Smooth muscle cell of the brain vasculature (primary cell): ENCODE measurements around the gene STK25.
"Not testable (repeated sequence)": the region's sequence is repeated elsewhere in the genome, so short reads cannot be mapped to it uniquely, and the experiment has no call there.

Experiments used
- DNase-seq: peaks from one replicate; pipeline ENCODE4 v3.0.0-alpha.2; 2012; ENCODE audit warnings: low read depth, low spot score

STK25 gene

GRCh38 chr2:241539616-241540374, 31.4 kb upstream of the STK25 start:
- DNase-seq: no peak

GRCh38 chr2:241538838-241539615, 30.6 kb upstream of the STK25 start:
- DNase-seq: no peak

- no peak for DNase-seq
Measured at GRCh38 chr2:241535871-241536655, 27.7 kb upstream of the STK25 start.

GRCh38 chr2:241534701-241535375, 26.5 kb upstream of the STK25 start:
- DNase-seq: no peak

GRCh38 chr2:241534293-241534692, 25.9 kb upstream of the STK25 start:
- DNase-seq: no peak

GRCh38 chr2:241532733-241533601, 24.6 kb upstream of the STK25 start:
- DNase-seq: no peak

GRCh38 chr2:241532168-241532567, 23.8 kb upstream of the STK25 start:
- DNase-seq: no peak

GRCh38 chr2:241531161-241531722, 22.9 kb upstream of the STK25 start:
- no peak for DNase-seq

- DNase-seq: no peak
Measured at GRCh38 chr2:241530571-241530970, 22.2 kb upstream of the STK25 start.

- DNase-seq: not testable (repeated sequence)
Measured at GRCh38 chr2:241525818-241526780, 17.7 kb upstream of the STK25 start.

GRCh38 chr2:241522477-241522876, 14.1 kb upstream of the STK25 start:
- no peak for DNase-seq

GRCh38 chr2:241519669-241520068, 11.3 kb upstream of the STK25 start:
- DNase-seq: no peak

- no peak for DNase-seq
Measured at GRCh38 chr2:241517297-241517696, 8.9 kb upstream of the STK25 start.

- DNase-seq: no peak
Measured at GRCh38 chr2:241516520-241516965, 8.2 kb upstream of the STK25 start.

GRCh38 chr2:241514986-241515737, 6.8 kb upstream of the STK25 start:
- DNase-seq: no peak

GRCh38 chr2:241514553-241514952, 6.2 kb upstream of the STK25 start:
- DNase-seq: no peak

GRCh38 chr2:241511091-241511741, 2.8 kb upstream of the STK25 start:
- no peak for DNase-seq
